Measurements from ENCODE around the gene LPIN1.

GRCh38 chr2:11708106-11708505 is 38.3 kb upstream of the LPIN1 start:
- TF ChIP-seq CTCF (conservative IDR thresholded peaks at IDR 0.05) (no peak), ZFX (IDR thresholded peaks at IDR 0.05) (no peak)
